Stimulated activated CD4-positive, alpha-beta T cell treated with anti-CD3 and anti-CD28 coated beads, Interleukin-4, amount 100 ng/mL, for 4 hours (primary cell): ENCODE results near the gene FHAD1.
"Not testable (repeated sequence)": the region's sequence is repeated elsewhere in the genome, so short reads cannot be mapped to it uniquely, and the experiment has no call there.

Experiments
- DNase-seq, 2 experiments: peaks; one replicate each; pipeline ENCODE4 v3.0.0-alpha.2; 2020

The FHAD1 gene

GRCh38 chr1:15350151-15350550 lies 103.1 kb downstream of the FHAD1 start:
- no peak for DNase-seq

GRCh38 chr1:15350551-15351200 lies 103.7 kb downstream of the FHAD1 start:
- no peak for DNase-seq

- DNase-seq, result no peak
These were observed 104.3 kb downstream of the FHAD1 start for GRCh38 chr1:15351310-15351709.

DNA sequence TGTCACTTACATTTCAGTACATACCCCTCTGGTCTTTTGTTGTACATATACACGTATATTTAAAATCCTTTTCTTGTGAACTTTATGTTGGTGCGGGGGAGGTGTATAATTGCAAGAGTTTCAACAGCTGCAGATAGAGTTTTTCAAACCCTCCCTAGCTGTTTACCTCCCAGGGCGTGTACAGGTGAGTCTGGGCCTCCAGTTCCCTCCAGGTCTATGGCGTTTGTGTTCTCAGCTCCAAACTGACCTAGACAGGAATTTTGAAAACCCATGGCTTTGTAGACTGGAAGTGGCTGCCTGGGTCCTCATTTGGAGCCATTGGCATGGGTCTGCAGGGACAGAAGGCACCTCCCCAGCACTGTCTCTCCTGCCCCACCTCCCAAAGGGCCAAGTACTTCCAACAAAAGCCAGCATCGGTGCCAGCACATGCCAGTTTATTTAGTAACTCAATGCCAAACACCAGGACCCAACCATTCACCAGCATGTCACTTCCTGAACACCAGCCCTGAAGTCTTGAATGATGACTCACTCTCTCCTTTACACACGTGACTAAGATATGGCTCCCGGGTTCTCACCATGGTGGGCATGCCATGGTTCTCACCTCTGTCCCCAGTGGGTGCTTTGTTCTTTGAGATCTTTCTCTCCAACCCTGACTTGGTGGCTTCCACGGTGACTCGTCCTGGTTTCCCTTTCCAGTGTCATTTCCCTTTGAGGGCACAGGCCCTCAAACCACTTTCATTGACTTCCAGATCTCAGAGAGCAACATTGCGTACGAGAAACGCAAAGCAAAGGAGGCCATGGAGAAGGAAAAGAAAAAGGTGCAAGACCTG lies 105.3 kb downstream of the FHAD1 start:
- peak; percentile 9 to 28 for DNase-seq

DNA sequence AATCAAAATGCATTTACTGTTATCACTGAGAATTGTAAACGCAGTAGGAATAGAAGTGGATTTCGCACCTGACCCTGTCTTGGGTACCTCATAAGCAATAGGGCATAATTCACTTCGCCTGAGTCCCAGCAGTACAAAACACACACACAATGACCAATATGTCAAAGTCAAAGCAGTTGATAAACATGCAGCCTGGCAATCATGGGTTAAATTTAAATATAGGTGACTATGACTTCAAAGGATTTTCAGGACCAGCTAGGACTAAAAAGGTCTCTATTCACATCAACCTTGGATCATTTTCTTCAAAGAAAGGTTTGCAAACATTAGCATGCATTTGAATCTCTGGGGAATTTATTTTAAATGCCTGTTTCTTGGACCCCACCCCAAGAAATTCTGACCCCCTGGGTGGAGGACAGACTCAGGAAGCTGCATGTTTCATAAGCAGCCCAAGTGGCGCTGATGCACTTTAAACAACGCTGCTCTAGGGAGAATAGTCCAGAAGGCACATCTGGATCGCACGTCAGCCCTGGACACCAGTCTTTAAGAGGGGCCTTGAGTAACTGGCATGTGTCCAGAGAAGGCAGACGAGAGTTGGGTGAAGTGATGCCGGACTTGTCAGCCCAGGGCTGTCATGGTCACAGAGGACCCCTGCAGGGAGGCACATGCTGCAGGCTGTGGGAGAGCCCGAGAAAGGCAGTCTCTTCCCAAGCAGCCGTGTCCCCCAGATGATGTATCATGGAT lies 107.0 kb downstream of the FHAD1 start:
- no peak for DNase-seq

DNA sequence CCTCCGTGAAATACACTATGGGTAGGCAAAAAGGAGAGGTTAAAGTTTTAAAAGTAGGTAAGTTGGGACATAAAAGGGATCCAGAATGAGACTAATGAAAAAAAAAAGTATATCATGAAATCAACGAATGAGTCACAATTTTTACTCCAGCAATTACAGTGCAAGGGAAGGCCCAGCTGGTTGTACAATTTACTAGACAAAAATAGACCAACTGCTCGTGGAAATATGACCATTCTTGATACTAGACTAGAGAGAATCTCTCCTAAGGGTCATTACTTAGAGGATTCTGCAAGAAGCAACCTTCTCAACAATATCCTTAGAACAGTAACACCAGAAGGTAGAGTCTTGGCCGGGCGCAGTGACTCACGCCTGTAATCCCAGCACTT lies 107.5 kb downstream of the FHAD1 start:
- DNase-seq, result no peak

GRCh38 chr1:15355968-15356625 lies 109.1 kb downstream of the FHAD1 start:
- no peak for DNase-seq

DNA sequence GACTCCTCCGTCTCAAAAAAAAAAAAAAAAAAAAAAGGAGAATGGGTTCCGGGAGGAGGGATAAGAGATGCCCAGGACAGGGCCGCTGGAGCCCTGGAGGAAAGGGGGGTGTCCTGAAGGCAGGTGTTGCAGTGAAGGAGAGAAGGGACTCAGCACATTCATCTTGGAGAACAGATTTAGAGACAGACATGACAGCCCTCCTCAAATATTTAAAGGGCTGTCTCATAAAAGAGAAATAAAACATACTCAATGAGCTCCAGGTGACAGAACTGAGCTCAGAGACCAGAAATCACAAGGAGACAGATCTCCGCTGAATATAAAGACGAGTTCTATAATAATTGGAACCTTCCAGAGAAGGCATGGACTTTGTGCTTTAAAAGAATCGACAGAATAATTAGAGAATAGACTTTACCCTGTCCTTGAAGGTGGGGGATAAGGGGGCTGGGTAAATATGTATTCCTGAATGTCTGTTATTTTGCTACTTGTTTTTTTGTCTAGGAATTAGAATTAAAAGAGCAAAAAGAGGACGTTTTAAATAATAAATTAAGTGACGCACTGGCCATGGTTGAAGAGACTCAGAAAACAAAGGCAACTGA lies 110.7 kb downstream of the FHAD1 start:
- DNase-seq, result no peak

- DNase-seq, result no peak
These were observed 111.6 kb downstream of the FHAD1 start for GRCh38 chr1:15358565-15359133.

- no peak for DNase-seq
These were observed 113.7 kb downstream of the FHAD1 start for GRCh38 chr1:15360700-15361099.

DNA sequence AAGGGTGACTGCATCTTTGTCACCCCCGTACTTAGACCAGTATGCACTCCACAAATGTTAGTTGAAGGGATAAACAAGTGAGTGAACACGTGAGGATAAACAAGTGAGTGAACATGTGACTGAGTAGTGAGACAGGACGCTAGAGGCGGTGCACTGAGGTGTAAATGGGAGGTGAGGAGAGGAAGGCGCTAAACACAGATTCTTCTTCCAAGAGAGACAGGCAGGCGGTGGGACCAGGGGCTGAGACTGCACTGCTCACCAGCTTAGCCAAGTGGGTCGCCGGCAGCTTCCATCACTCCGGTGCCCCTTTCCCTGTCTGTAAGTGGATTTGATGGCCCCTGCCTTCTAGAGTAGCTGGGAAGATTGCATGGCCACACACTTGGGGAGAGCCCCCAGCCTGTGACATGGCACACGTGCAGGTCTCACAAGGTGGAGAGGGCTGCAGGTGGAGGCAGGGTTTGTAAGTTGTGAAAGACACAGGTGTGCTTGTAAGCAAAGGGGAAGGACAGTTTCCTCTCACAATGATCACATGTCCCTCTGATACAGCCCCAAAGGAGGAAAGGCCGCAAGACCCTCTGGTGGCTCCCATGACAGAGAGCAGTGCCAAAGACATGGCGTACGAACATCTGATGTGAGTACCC lies 115.2 kb downstream of the FHAD1 start:
- no peak for DNase-seq

DNA sequence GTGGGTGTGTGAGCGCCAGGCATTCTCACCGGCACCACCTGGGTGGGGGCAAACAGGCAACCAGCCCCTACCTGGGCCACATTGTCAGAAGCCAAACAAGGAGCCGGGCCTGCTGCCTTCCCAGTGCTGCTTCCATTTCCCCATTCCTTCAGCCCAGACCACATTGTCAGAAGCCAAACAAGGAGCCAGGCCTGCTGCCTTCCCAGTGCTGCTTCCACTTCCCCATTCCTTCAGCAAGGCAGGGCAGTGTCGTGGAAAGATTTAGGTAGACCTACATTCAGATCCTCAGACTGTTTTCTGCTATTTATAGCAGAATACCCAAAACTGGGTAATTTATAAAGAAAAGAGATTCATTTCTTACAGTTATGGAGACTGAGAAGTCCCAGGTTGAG lies 115.7 kb downstream of the FHAD1 start:
- no peak for DNase-seq

DNA sequence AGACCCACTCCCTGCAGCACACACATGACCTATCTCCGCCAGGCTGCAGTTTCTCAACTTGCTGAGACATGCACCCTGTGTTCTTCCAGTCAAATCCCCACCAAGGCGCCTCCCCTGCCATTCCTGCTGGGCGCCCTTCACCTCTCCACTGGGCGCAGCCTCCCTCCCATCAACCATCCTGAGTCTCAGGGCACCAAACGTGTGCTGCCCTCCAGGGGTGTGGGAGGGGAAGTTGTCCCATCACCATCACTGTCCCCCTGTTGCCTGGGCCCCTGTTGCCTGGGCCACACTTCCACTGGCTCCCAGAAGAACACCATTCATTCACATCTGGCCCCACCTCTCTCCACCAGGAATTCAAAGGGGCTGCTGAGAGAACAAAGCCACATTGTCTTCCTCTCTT lies 117.7 kb downstream of the FHAD1 start:
- no peak for DNase-seq

DNA sequence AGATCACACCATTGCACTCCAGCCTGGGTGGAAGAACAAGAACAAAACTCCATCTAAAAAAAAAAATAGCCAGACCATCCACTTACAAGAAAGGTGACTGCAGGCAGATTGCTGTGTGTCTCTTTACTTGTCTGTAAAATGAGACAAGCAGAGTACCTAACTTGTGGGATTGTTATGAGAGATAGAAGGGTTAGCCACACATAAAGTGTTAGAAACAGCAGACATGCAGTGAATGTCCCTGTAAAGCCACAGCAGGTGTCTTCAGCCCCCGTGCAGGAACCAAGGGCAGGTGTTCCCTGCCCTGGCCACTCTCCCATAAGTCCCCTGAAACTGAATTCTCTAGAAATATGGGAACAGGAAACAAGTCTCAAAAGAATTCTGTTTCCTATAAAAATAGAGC lies 121.9 kb downstream of the FHAD1 start:
- no peak for DNase-seq

GRCh38 chr1:15370268-15370667 lies 123.2 kb downstream of the FHAD1 start:
- DNase-seq, result no peak

GRCh38 chr1:15370781-15371520 lies 123.9 kb downstream of the FHAD1 start:
- DNase-seq, result no peak

DNA sequence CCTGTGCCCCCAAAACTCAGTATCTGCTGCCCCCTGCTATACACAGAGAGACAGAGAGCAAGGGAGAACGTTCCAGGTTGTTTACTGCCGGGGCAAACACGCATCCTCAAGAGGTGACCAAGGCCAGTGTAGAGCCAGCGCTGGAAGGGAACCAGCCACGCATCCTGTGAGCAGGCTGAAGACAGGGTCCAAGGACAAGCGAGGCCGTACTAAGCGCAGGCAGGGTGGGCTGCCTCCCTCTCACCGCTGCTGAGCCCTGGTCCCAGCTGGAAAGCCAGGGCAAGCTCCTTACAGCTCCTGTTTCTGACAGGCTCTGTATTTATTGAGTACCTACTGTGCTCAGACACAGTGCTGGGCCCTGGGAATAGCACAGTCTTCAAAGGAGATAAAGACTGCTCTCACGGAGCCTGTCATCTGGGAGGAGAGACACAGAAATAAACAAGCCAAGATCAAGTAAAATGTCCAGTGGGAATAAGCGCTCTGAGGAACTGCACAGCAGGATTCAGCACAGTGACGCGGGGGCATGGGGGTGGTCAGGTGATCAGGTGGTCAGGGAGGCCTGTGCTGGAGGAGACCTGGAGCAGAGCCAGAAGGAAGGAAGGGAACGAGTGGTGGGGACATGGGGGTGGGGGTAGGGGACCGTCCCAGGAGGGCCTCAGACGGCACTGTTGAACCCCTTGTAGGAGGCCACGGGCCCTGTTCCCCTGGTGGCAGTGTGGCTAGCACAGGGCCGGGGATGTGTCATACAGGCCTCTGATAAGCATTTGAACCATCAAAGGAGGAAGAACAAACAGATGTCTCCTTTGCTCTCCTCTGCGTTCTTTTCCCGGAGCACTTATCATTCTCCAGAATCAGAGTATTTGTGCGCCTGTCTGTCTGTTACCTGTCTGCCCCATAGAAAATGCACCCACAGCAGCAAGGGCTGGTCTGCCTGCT lies 124.9 kb downstream of the FHAD1 start:
- no peak for DNase-seq

DNA sequence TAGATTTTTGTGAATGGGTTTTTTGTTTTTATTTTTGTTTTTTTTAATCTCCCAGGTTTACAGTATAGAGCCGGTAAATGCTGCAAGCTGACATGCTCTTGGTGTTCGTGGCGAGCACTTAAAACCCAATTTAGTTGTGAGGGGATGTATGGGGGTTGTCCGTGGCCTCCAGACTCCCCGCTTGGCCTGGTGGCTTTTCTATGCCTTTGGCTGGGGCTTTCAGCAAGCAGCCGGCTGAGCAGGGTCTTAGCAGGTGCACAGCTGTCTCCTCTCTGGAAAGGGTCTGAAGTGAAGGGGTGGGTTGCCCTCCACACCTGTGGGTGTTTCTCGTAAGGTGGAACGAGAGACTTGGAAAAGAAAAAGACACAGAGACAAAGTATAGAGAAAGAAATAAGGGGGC lies 131.7 kb downstream of the FHAD1 start:
- no peak for DNase-seq

GRCh38 chr1:15379151-15379550 lies 132.1 kb downstream of the FHAD1 start:
- not testable (repeated sequence) for DNase-seq
